ENCODE results near the gene SNX4.
A peak's percentile ranks its signal among the peaks of the same experiment; 100 is the strongest.
"Not testable (repeated sequence)": the region's sequence is repeated elsewhere in the genome, so short reads cannot be mapped to it uniquely, and the experiment has no call there.

The SNX4 gene

DNA sequence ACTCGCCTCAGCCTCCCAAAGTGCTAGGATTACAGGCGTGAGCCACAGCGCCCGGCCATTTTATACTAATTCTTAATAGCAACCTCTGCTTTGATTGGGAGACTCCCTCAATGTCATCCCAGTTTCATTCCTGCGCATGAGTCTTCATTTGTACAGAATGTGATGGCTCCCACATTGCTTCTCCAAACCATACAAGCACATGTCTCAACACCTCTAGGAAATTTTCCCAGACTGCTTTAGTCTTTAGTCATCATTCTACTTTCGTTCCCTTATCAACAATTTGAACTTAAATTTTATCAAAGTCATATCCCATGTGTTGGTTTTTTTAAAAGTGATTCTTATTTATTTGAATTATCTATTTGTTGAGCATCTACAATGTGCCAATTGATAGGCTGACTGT, 58.1 kb downstream of the SNX4 start:
- DNase-seq = no peak

GRCh38 chr3:125460233-125460632, 59.8 kb downstream of the SNX4 start:
- no peak for DNase-seq

DNA sequence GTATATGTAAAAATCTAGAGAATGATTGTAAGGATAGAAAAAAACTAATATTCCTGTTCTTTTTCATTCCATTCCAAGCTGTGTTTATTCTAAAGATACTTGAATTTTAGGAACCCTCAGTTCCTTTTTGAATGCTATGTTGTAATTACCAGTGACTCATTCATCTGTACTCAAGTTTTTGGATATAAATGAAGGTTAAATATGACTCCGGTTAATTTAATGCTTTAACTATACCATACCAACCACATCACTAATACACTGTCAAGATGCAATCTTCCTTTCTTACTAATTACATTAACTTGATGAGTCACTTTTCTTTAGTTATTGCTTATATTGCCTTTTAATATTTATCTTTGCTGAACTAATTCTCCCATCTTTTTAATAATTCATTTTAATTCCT, 76.1 kb downstream of the SNX4 start:
- DNase-seq = no peak

DNA sequence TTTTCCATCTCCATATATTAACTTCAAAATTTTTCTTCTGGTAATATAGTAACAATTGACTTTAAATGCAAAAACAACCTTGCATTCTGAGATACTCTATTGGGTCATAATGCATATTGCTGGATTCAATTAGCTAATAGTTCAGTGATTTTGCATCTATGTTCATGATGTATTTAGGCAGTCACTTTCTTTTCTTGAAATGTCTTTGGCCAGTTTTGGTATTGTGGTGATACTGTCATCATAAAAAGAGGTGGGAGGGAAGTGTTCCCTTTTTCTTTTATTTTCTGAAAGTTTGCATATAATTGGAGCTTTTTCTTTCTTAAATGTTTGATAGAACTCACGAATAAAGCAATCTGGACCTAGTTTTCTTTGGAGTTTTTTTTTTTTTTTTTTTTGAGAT, 77.5 kb downstream of the SNX4 start:
- DNase-seq = no peak

GRCh38 chr3:125440970-125441369, 79.0 kb downstream of the SNX4 start:
- no peak for DNase-seq

DNA sequence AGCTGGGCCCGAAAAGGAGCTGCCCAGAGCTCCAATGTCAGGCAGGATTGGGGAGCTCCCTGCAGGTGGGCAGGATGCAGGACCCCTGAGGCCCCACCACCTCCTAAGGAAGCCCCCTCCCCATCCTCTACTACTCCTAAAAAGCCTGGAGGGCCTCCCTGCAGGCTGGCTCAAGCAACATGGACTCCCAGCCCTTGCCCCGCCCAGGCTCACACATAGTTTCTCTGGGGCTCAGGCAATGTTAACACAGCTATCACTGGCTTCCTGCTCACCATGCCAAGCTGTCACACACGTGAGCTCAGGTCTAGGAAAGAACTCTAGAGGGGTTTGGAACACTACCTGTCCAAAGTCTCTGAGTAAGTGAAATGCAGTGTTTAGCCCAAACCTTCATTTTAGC, 79.4 kb downstream of the SNX4 start:
- DNase-seq = no peak

DNA sequence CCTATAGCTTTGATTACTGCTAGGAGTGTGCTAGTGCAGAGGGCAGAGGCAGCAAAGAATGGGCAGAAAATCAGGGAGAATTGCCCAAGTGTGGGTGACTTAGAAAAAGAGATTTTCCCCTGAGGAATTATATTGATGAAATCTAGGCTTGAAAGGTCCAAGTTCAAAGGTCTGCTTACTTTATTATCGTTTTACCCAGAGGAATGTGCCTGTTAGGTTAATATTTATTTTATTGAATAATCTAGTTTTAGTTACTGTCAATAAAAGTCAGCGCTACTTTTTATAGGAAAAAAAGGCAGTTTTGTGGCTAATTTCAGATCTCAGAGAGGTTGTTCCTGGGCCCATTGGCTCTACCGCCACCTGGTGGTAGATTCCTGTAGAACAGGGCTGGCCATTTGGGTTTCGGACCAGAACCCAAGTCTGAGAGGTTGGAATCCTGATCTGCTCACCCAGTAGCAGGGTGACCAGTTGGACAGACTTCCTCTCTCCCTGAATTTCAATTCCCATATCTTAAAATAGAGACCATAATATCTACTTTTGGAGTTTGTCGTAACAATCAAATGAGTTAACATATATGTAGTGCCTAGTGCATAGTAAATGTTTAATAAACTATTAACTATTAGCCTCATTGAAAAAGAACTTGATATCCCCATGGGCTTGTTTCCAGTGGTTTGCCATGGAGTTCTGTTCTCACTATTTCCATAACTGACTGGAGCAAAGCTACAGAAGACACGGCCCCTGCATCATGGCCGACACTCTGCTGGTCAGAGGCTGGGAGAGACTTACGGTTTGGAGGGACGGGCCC, 82.2 kb downstream of the SNX4 start:
- DNase-seq = peak; percentile 25

DNA sequence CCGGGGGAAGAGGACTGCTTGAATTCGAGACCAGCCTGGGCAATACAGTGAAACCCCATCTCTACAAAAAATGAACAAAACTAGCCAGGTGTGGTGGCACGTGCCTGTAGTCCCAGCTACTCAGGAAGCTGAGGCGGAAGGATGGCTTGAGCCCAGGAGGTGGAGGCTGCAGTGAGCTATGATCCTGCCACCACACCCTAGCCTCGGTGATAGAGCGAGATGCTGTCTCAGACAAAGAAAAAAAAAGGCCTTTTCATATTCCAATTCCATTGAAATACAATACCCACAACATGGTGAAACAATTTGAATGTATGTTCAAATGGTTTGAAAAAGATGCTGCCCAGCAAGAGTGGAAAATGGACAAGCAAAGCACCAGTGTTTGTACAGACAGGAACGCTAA, 83.1 kb downstream of the SNX4 start:
- no peak for DNase-seq

DNA sequence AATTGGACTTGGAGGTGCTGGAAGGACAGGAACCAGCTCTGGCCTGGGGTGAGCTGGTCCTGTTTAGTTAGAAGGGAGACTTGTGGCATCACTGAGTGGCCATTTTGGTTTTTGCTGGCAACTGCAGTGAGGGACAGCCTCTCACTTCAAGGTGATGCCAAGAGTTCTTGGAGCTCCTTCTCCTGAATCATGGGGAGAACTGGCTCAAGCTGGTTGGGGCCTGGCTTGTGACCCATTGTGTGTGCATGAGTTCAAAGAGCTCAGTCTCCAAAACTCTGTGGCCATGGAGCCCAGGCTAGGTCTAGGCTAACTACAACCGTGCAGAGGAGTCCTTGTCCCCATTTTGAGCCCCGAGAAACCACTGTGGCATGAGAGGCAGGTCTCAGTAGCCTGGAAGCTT, 84.8 kb downstream of the SNX4 start:
- DNase-seq = no peak

DNA sequence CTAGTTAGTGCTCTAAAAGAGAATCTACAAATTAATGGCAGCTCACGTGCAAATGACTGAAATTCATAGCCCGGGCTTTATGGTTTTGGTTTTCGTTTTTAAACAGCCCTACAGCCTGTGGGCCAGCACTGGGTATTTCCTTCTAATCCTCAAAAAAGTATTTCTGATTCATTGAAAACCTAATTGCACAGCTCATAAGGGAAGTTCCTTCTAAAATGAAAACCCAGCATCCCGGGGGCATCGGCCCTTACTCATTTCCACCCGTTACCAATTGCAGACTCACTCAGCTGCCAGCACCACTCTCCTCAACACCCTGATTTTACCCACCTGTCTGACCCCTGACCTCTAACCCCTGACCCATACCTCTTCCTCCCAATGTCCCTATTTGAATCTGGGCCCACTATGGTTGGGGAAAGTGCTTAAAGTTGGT, 85.4 kb downstream of the SNX4 start:
- no peak for DNase-seq

GRCh38 chr3:125433611-125434041, 86.4 kb downstream of the SNX4 start:
- DNase-seq = no peak

- no peak for DNase-seq
These were observed 86.9 kb downstream of the SNX4 start for GRCh38 chr3:125433091-125433534.

GRCh38 chr3:125431912-125432790, 87.9 kb downstream of the SNX4 start:
- no peak for DNase-seq

- DNase-seq = no peak
These were observed 88.6 kb downstream of the SNX4 start for GRCh38 chr3:125431391-125431790.

DNA sequence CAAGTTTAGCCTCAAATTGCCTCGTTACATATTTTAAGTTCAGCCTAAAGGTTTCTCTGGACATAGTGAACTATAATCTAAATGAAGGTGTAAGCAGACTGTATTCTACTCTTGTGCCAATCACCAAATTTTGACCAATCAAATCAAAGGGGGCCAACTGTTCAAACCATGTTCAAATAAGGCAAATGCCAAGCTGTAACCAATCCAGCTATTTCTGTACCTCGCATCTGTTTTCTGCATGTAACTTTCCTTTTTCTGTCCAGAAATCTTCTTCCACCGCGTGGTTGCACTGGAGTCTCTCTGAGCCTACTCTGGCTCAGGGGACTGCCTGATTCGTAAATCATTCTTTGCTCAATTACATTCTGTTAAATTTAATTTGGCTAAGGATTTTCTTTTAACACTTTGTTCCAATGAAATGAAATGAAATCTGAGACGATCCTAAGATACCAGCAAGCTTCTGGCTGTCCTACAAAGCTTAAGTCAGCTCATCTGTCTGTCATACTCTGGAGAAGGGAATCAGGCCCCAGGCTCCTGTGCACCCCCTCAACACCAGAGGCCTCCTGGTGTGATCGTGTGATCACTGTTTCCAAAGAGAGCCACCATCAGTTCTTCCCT, 91.7 kb downstream of the SNX4 start:
- DNase-seq = no peak

DNA sequence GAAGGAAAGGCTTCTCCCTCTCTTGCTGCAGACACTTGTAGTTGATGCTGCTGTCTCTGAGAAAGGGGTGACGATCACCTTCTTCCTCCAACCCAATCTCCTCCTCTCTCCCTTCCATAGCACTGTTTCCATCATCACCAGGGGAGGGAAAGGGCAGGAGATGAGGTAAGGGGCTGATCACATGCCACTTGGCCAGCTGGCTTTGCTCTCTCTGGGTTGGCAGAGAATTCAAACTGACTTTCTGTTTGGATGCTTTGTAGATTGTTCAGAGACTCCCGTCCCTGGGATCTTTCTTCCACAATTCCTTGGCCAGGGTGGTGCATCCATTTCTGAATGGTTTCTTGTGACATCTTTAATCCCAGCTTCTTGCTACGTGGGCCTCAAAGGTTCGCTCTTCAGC, 101.7 kb downstream of the SNX4 start:
- no peak for DNase-seq

- no peak for DNase-seq
These were observed 103.8 kb downstream of the SNX4 start for GRCh38 chr3:125416235-125416634.

DNA sequence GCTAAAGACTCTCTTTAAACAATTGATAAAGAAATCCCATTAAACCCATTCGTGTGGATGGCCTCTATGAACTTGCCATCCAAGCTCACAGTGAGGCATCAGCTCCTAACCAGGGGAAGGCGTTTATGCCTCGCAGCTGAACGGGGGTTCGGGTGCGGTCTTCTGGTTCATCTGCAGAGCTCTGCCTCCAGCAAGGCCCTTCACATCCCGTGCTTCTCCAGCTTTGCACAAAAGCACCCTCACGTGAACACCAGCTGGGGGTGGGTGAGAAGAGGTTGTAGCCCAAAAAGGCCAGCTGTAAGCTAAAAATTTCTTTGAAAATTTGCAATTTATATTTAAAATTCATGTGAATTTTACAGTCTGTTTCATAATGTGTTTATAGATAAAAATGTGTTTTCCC, 105.3 kb downstream of the SNX4 start:
- no peak for DNase-seq

- no peak for DNase-seq
These were observed 109.1 kb downstream of the SNX4 start for GRCh38 chr3:125410922-125411321.

- DNase-seq = no peak
These were observed 113.9 kb downstream of the SNX4 start for GRCh38 chr3:125406070-125406469.

GRCh38 chr3:125405515-125405914, 114.5 kb downstream of the SNX4 start:
- DNase-seq = not testable (repeated sequence)

DNA sequence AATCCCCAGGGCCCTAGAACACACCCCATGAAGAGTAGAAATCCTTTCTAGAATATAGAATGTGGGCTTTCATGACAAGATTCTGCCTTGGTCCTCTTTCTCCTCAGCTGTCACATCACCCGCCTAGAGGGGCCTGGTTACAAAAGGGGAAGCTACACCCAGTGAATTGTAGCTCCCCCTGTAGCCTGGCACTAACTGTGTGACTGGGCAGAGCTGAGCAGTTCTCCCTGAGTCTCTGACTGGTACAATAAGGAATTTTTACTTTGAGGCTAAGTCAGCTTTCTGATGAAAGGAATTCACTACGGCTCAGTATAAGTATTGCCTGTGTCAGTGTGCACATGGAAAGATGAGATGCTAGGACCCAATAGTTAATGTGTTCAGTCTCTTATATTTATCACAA, 116.2 kb downstream of the SNX4 start:
- no peak for DNase-seq

DNA sequence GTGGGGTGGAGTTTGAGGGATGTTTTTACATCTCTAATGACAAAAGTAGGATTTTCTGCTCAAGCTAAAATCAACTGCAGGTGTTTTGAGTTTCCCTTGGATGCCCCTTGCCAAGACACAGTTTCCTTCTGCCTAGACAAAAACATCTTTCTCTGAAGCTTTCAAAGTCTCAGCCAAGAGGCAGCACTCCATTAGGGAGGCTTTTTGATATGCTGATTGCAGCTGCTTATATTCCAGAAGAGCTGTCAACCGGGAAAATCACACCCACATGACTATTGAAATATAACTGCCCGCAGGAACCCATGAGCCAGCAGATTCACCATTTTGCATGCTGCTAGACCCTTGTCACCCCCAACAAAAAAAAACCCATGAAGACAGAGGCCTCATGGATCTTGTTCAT, 117.4 kb downstream of the SNX4 start:
- DNase-seq = no peak

DNA sequence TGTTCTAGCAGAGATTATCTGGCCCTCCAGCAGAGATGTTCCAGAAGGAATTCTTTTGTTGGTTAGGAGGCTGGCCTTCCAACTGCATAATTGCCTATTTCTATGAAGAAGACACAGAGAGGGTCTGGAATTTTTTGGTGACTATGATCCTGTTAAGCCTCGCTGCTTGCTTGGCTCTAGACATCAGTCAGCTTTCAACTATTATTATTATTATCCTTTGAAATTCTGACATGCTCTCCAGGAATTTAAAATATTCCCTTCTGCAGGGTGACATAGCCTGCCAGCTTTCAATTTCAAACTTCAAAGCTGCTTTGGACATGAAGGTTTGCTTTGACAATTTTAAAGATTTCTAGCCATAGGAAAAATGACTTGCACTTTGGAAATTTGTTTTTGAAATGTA, 118.6 kb downstream of the SNX4 start:
- no peak for DNase-seq

All from CD4-positive, alpha-beta T cell treated with Interferon gamma for 1 hour (primary cell).